Lung (tissue), 12 donors: ENCODE results near the gene MROH2B. TPM values are rescaled to one million over a fixed set of nuclear protein-coding genes. Genes with fewer than 3 reads are reported as not detected.

Experiments
- ATAC-seq: fragments of 200-7000 bp; cut with Tn5 transposase; one replicate; pipeline ENCODE4 v1.9.1; 2020; ENCODE audit warnings: moderate number of reproducible peaks; ENCODE audit not compliant: insufficient read depth, low FRiP score
- DNase-seq, 3 donors: peaks; one replicate each; pipeline ENCODE4 v3.0.0-alpha.2; 2013 to 2017
- H3K27ac ChIP-seq, 2 donors: one replicate each; pipeline ENCODE4 v1.5.1; 2013; ENCODE audit warnings: mild to moderate bottlenecking in 2 of 2, moderate library complexity in 2 of 2, control low read depth in 1 of 2, inconsistent platforms in 1 of 2, low read depth in 1 of 2, low read length in 1 of 2
- H3K27me3 ChIP-seq, 3 donors: one replicate each; pipeline ENCODE4 v1.5.1; 2013; ENCODE audit warnings: low read length in 2 of 3; ENCODE audit not compliant: control insufficient read depth in 3 of 3, insufficient read depth in 3 of 3
- H3K36me3 ChIP-seq, 4 donors: one replicate each; pipeline ENCODE4 v1.5.1; 2013; ENCODE audit warnings: low read length in 4 of 4, mild to moderate bottlenecking in 1 of 4, moderate library complexity in 1 of 4; ENCODE audit not compliant: control insufficient read depth in 4 of 4, insufficient read depth in 4 of 4
- H3K4me1 ChIP-seq, 5 donors: one replicate each; pipeline ENCODE4 v1.5.1; 2013; ENCODE audit warnings: low read length in 5 of 5, mild to moderate bottlenecking in 2 of 5, moderate library complexity in 1 of 5; ENCODE audit not compliant: control insufficient read depth in 5 of 5, insufficient read depth in 5 of 5
- H3K4me3 ChIP-seq: one replicate; pipeline ENCODE4 v1.5.1; 2013; ENCODE audit warnings: mild to moderate bottlenecking, control low read depth, moderate library complexity
- H3K9ac ChIP-seq, 2 donors: one replicate each; pipeline ENCODE4 v1.5.1; 2013; ENCODE audit warnings: low read length in 2 of 2, control low read depth in 1 of 2; ENCODE audit not compliant: insufficient read depth in 1 of 2
- H3K9me3 ChIP-seq, 4 donors: one replicate each; pipeline ENCODE4 v1.5.1; 2013; ENCODE audit warnings: low read length in 3 of 4, mild to moderate bottlenecking in 1 of 4, moderate library complexity in 1 of 4; ENCODE audit not compliant: control insufficient read depth in 4 of 4, insufficient read depth in 3 of 4
- WGBS, 2 donors: extraction: QIAGEN DNeasy Blood & Tissue Kit; methylation state at CpG; one replicate each; pipeline ENCODE4 v1.1.7; 2013; 5-methylcytosine and 5-hydroxymethylcytosine counted together
- polyA plus RNA-seq, 2 donors: library from polyadenylated mRNA; stranded (reverse); fragments of 200-250 nt; gene quantifications; one replicate each; pipeline ENCODE4 v1.2.1, GENCODE V29; 2013
- total RNA-seq, 2 donors: library from RNA; depleted of rRNA in 1 of 2; stranded (reverse); fragments of >200 nt in 1 of 2; gene quantifications; one replicate each; pipeline ENCODE4 v1.2.1, GENCODE V29; 2014 to 2021
- TF ChIP-seq, protein P1 (sequence below): IDR thresholded peaks from 2 replicates; pipeline ENCODE4 v1.5.1; 2012; ENCODE audit warnings: mild to moderate bottlenecking; ENCODE audit errors: control extremely low read depth, extremely low read depth
- donor health status: control.
- donor health status: control.
- donor health status: Bipolar disorder and iron deficiency.
- donor health status: healthy.
- donor health status: DM: yes; HTN: yes; CAD: no.

Gene MROH2B
- total and polyA plus RNA-seq, 4 donors = not detected

DNA sequence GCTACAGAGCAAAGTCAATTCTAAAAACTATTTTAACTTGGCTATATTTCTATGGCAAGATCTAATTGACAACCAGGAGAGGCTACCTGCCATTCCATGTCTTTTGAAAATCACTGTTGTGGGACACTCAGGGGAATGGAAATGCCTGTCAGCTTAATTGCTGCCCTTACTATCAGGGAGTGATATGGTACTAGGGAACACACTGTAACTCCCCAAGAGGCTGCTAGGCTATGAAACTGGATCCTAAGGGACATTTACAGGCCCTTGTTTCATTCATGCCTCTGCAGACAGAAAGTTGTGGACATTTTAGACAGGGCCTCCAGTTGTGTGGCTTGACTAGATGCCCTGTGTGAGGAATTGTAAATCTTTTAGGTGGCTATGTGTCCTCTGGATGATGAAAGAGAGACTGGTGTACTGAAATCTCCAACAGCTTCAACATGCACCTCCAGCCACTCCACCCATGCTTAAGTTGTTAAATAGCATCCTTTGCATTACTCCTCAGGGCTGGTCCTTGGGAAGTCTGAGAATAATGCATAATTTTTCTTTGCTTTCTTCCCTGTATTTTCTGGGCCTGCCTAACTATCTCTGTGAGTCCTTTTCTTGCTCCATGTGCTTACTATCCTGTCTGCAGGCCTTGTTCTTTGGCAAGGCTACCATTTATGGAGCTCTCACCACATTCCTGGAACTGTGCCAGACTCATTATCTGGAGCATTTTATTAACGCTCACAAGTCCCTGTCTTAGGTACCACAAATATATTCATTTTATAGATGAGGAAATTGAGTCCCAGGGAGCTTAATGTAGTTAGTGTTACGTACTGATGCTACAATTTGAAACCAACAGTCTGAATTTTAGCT, 3.2 kb downstream of the MROH2B start:
- H3K4me1 ChIP-seq = peaks cover 0 to 5% (median 0%) of the 10 kb centered on the region in 5 donors
- H3K27me3 ChIP-seq = peaks cover 0 to 3% (median 0%) of the 10 kb centered on the region in 3 donors
- DNase-seq (peak in 2 of 3 donors; percentile 5 to 25), ATAC-seq (no peak)
- 77 to 79% methylated on average over 2 of the region's 2 CpGs for WGBS, 2 donors
- no peak overlapping the region for H3K4me3 ChIP-seq
- no peak overlapping the region for H3K9ac ChIP-seq
- H3K27ac ChIP-seq = no peak overlapping the region
- H3K36me3 ChIP-seq = no peaks in the 10 kb centered on the region
- TF ChIP-seq, protein P1, sequence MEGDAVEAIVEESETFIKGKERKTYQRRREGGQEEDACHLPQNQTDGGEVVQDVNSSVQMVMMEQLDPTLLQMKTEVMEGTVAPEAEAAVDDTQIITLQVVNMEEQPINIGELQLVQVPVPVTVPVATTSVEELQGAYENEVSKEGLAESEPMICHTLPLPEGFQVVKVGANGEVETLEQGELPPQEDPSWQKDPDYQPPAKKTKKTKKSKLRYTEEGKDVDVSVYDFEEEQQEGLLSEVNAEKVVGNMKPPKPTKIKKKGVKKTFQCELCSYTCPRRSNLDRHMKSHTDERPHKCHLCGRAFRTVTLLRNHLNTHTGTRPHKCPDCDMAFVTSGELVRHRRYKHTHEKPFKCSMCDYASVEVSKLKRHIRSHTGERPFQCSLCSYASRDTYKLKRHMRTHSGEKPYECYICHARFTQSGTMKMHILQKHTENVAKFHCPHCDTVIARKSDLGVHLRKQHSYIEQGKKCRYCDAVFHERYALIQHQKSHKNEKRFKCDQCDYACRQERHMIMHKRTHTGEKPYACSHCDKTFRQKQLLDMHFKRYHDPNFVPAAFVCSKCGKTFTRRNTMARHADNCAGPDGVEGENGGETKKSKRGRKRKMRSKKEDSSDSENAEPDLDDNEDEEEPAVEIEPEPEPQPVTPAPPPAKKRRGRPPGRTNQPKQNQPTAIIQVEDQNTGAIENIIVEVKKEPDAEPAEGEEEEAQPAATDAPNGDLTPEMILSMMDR = no peak
- no peaks in the 10 kb centered on the region for H3K9me3 ChIP-seq

DNA sequence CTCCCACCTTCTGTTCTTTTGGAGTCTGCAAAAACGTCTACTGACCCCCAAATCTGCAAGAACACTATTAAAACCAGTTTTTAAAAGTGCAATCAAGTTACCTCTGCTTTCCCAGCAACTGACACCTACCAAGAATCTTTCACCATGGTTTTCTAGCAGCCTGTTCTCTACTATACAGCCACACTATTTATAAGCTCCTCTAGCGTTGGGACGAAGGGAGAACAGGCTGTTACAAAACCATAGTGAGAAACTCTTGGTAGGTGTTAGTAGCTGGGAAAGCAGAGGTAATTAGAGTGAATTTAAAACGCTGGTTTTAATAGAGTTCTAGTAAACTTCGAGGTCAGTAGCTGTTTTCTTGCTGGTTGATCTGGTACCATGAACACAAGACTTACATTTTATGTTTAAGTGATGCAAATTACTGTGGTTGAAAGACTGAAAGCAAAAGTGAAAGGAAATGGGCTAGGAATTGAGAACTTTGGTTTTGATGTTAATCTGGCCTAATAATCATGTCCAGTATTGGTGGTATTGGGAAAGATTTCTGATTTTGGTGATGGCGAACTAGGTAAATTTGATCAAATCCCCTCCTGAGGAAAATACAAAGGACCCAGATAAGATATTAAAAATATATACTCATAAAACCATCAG, 5.3 kb downstream of the MROH2B start:
- 68 to 79% methylated on average over 6 of the region's 6 CpGs for WGBS, 2 donors
- H3K4me3 ChIP-seq = no peak overlapping the region

DNA sequence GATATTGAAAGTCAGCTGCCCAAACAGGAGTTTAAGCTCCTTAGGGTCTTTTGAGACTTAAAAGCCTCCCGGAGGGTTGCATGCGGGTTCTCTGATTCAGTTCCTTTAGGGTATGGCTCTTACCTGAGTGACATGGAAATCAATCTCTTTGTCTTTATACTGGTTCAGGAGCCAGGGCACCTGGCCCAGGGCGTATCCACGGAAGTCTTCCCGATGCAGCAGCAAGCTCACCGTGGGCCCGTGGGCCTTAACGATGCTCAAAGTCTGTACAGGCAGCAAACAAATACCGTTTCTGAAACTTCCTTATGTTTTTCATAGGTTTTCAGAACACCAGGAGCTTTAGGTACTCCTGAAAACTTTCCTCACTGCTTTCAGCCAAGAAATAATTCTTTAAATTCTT, 13.2 kb downstream of the MROH2B start:
- H3K4me3 ChIP-seq = no peak overlapping the region
- H3K9me3 ChIP-seq = peaks cover 0 to 2% (median 0%) of the 10 kb centered on the region in 4 donors
- 93% methylated on average over 9 of the region's 9 CpGs for WGBS, 2 donors
- no peaks in the 10 kb centered on the region for H3K4me1 ChIP-seq
- TF ChIP-seq, protein P1 = no peak
- no peaks in the 10 kb centered on the region for H3K36me3 ChIP-seq
- H3K9ac ChIP-seq = no peak overlapping the region
- DNase-seq (no peak), ATAC-seq (no peak)
- no peaks in the 10 kb centered on the region for H3K27me3 ChIP-seq
- H3K27ac ChIP-seq = no peak overlapping the region

More for the DNA sequence above, 5.3 kb downstream of the MROH2B start:
- no peaks in the 10 kb centered on the region for H3K9me3 ChIP-seq
- H3K4me1 ChIP-seq = peaks cover 0 to 5% (median 0%) of the 10 kb centered on the region in 5 donors
- no peak overlapping the region for H3K9ac ChIP-seq
- H3K27me3 ChIP-seq = peaks cover 0 to 3% (median 0%) of the 10 kb centered on the region in 3 donors
- DNase-seq (no peak), ATAC-seq (no peak)
- H3K36me3 ChIP-seq = no peaks in the 10 kb centered on the region
- TF ChIP-seq, protein P1 = no peak
- no peak overlapping the region for H3K27ac ChIP-seq
